HG03575 (cell line): ENCODE data around the gene SLC10A7.
"Not testable (repeated sequence)": the region's sequence is repeated elsewhere in the genome, so short reads cannot be mapped to it uniquely, and the experiment has no call there.

Experiments used
- ATAC-seq: cut with Tn5 transposase; IDR thresholded peaks from one replicate; pipeline ENCODE4 v1.9.1; 2021; ENCODE audit not compliant: unreplicated experiment, insufficient number of reproducible peaks, low FRiP score; ENCODE audit errors: extremely low read depth

Gene SLC10A7

DNA sequence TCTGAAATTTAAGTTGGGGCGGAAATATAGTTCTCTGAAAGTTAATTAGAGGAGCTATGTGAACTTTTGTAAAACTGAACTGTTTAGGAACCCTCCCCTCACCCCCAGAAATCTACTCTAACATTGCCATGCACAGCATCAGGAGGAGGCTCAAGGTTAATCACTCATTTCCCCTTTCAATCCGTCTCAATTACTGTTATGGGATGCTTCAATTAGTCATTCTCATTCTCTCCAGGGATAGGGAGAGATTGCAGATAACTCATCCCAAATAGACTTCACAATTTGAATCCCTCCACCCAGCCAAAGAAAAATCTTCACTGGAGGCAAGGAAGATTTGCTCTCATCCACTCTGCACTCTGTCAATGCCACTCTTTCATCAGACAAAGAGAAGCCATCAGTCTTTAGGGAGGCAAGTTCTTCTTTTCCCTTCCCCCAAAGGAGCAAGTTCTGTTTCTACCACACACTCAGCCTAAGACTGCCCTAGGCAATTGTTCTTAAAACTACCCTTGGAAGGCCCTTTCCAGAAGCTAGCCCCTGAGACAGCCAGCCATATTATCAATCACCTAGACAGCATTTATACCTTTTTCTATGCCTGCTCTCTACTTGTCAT, 140.4 kb downstream of the SLC10A7 start:
- ATAC-seq = no peak

DNA sequence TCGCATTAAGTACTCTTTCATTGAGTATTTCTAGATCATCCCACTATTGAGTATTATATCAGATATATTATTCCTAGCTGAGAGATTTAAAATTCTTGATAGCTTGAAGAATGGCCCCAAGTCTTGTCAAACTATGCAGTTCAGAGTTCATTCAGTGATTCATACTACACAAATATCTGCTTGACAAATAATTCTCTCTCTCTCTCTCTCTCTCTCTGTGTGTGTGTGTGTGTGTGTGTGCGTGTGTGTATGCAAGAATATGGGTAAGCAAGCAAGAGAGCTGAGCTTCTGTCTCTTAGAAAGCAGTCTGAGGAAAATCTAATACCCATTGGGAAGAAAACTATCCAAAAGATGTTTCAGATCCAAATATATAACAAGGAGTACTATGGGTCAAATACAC, 142.0 kb downstream of the SLC10A7 start:
- ATAC-seq = no peak

DNA sequence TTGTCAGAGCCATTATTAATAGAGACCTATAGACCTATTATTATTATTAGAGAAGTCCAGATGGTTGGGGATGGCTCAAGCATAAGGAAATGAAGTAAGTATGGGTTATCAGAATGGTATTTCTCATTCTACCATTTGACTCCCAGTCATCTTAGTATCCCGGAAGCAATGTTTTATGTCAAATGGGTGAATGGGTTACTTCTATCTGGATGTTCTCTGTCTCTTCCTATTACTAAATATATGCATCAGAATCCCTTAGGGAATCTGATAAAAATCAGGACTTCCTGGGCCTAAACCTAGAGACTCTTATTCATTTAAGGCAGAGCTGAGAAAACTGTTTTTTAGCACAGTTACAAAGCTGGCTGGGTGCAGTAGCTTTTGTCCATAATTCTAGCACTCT, 149.9 kb downstream of the SLC10A7 start:
- no peak for ATAC-seq

DNA sequence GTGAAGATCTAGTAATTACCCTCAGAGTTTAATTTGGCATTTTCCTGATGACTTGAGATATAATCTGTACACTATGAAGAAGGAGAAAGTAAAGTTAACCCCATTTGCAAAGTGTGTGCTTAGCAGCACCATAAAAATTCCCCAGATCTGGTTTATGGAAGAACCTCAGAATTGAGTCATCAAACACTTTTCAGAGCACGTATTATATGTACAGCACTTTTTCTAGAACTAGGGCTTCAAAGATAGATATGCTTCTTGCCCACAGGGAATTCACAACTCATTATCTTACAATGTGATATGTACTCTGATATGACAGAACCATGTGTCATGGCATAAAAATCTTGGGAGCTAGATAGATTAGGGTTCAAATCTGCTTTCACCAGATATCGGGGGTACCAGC, 150.9 kb downstream of the SLC10A7 start:
- ATAC-seq = no peak

DNA sequence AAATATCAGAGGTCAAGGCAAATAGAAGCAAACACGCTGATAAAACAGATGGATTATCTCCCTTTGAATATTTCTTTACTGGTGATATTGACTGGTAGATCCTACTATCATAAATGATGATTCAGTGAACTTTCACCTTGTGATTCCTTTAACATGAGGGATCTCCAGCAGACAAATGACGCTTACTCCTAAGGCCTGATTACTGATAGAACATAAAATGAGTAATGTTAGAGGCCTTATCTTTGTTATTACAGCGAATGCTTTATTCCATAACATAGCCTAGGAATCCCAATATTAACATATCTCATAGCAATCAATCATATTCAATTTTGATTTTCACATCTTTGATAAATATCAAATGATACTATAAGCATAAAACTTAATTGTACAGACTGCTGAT, 152.3 kb downstream of the SLC10A7 start:
- no peak for ATAC-seq

DNA sequence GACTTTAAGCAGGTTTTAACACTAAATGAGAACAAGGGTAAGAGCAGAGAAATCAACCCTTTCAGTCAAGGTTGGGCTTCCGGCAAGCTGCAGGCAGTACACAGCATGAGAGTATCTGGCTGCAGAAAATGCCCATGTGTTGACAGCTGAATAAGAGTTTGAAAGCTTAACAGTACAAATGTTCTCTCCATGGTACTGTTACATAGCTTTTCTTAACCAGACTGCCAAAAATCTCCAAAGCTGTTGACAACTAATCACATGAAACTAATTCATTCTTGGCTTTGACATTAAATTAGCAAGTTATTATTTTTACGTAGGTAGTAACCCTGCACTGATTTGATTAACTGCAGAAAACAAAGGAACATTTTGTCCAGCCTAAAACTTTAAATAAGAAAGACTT, 153.5 kb downstream of the SLC10A7 start:
- ATAC-seq = no peak

DNA sequence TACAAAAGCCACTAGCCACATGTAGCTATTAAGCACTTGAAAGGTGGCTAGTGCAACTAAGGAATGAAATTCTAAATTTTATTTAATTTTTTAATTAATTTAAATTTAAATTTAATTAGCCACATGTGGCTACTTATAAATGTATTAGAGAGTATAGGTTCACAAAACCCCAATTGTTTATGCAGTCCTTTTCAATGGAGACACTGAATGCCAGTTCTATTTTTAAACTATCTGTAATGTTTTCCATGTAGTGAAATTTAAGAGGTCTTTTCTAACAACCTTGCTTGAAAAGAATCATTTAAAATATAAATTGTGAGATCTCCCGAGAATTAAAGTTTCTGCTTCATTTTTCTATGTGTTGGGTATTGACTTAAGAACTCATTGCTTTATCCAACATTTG, 154.4 kb downstream of the SLC10A7 start:
- no peak for ATAC-seq

DNA sequence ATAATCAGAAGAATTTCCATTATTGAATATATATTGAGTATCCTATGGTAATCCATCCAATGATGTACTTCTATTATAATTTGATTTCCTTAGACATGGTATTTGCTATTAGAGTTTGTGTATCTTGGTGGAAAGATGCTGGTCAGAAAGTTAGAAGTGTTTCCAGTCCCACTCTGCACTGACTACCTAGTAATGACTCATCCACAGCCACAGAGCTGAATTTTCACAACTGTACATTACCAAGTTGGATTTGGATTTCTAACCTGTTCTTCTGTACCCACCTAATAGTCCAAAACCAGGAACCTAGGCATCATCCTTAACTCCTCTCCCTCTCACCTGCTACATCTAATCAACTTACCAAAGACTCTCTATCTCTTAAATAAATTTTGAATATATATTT, 162.0 kb downstream of the SLC10A7 start:
- ATAC-seq = no peak

DNA sequence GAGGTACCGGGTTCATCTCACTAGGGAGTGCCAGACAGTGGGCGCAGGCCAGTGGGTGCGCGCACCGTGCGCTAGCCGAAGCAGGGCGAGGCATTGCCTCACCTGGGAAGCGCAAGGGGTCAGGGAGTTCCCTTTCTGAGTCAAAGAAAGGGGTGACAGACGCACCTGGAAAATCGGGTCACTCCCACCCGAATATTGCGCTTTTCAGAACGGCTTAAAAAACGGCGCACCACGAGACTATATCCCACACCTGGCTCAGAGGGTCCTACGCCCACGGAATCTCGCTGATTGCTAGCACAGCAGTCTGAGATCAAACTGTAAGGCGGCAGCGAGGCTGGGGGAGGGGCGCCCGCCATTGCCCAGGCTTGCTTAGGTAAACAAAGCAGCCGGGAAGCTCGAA, 171.6 kb downstream of the SLC10A7 start:
- not testable (repeated sequence) for ATAC-seq

DNA sequence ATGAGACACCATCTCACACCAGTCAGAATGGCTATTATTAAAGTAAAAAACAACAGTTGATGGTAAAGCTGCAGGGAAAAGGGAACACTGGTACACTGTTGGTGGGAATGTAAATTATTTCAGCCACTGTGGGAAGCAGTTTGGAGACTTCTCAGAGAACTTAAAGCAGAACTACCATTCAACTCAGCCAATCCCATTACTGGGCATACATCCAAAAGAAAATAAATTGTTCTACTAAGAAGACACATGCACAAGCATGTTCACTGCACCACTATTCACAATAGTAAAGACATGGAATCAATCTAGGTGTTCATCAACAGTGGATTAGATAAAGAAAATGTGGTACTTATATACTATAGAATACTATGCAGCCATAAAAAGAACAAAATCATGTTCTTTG, 172.4 kb downstream of the SLC10A7 start:
- ATAC-seq = no peak

DNA sequence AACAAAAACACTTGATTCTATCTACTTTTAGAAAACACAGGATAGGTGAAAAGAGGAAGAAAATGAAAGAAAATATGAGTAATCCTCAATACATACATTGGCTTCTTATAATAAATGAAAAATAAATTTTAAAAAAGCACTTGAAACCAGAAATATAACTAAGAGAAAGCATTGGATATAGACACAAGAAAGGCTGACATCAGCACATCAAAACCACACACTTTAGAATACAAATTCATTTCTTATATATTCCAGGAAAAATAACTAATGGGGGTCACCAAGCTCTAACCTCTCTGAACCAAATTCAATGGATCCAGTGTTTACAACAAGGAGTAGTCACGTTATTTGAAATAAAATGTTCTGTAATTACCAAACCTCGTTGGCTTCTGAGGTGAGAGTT, 173.9 kb downstream of the SLC10A7 start:
- ATAC-seq = no peak

DNA sequence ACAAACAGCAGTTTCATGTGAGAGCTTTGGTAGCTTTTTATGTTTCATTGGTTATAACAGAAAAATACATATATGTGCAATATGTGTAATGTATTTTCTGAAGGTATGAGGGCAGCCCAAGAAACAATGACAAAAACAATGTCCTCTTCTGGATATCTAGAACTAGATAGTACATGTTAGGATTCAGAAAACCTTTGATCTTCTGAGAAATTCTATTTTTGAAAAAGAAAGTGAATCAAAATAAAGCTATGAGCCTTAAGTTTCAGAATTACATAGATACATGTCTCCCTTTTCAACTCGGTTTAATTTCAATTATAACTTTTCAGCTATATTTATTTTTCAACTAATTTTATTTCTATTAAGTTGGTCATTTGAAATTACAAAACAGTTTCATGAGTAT, 175.5 kb downstream of the SLC10A7 start:
- ATAC-seq = peak; percentile 31

DNA sequence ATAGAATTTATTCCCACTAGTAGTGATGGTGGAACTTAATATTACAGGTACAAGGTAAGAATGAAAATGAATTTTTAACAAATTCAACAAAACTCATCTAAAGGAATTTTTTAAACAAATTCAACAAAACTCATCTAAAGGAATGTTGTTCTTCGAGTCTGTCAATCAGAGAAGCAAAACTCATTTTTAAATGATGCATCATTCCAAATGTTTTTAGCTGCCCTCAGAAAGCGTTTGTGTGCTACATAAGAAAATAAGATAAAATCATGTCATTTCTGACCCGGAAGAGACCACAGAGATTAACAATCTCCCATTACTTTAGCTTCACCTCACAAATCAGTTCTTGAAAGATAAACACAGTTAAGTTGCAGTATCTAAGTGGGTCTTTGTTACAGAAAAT, 178.0 kb downstream of the SLC10A7 start:
- no peak for ATAC-seq

DNA sequence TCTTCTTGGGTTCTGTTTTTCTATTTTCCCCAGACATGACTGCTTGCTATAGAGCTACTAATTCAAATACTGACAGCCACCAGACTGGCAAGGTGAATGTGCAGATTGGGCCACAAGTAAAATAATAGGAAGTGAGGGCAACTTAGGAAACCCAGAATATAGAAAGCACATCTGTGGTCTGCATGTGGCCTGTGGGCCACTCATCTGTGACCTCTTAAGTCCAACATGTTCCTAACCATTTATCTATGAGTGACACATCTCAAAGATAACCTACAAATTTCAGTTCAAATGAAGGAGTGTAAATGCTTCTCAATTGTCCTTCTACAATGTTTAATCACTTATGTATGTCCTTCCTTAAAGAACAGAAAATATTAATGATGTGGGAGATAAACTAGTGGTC, 178.5 kb downstream of the SLC10A7 start:
- peak; percentile 66 for ATAC-seq

DNA sequence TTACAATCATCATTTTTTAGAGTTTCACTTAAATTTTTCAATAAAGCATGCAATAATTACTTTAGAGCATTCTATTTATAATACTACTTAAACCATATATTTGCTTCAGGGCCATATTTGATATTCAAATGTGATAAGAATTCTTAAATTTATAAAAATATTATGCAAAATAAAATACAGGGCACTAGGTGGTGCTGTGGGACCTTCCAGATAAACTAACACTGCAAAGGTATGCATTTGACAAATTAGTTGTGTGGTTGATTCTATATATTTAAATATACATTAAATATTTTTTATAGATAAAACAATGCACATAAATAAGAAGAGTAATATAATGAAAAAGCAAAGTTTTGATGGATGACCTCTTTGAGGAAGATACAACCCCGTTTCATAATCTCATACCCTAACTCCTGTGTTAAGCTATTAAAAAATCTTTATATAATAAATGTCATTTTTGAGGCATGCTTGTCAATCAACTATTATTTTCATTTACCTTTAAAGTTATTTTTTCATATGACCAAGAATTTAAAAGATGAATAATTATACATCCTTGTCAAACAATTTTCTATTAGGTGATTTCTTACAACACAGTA, 179.0 kb downstream of the SLC10A7 start:
- ATAC-seq = no peak

DNA sequence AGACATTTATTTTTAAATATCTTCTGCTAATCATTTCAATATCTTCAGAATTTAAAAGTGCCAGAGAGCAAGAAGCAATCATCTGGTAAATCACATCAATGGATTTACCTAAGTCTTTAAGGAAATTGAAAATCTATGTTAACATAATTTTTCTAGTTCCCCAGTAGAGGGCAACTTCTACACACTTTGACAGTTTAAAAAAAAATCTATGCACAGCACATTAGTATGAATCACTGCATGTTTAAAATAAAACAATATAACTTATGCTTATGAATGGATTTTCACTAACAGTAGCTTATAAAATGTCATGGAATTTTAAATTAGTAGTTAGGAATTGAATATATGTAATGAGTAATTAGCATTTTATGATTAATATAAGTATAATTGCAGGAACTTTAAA, 180.9 kb downstream of the SLC10A7 start:
- no peak for ATAC-seq

DNA sequence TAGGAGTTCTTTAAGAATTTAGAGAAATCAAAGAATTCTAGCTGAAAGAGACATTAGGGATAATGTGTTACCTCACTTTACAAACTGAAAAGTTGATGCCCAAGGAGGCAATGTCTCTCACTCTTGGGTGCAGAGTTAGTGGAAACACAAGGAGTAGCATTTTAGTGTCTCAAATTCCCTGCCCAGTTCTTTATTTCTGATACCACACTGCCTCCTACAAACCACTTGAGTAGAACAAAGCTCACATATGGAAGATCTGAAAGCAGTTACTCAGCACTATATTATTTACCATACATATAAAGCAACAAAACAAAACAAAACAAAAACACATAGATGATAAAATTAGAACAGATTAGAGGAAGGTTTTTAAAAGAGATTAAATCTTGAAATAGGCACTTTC, 183.2 kb downstream of the SLC10A7 start:
- ATAC-seq = no peak

DNA sequence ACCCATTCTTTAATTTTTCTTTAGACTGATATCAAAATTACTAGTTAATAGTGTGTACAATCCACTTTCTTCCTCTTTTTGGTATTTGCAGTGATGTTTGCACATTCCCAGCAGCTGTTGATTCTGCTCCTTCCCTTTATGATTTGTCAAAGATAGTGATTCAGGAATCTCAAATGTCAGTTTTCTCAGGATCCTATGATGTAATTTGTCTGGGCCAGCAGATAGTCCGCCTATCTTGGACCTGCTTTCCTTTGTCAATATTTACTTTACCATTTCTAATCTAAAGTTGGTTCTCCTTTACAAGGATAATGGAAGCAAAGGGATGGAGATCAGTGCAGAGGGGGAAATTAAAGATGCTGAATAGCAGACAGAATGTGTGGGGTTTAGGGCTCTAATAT, 185.3 kb downstream of the SLC10A7 start:
- ATAC-seq = no peak

DNA sequence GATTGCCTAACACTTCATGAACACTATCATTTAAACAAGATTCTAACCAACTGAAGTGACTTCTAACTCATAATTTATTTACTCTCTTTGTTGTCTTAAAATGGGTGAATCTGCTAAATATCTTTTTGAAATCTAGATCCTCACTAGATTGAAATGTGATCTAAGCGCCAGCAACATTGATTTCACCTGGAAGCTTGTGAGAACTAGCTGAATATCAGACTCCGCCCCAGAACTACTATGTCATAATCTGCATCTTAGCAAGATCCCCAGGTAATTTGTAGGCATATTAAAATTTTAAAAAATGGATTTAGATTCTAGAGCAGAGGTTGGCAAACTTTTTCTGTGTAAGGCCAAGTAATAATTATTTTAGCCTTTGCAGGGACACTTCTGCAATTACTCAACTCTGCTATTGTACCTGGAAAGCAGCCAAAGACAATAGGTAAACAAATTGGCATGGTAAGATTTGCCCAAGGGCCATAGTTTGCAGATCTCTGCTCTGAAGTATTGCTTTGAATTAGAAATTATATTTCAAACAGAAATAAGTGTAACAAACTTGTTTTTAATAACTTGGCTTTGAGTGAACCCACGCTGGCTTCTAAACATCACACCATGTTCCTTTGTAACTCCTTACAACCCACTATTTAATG, 185.9 kb downstream of the SLC10A7 start:
- ATAC-seq = no peak

DNA sequence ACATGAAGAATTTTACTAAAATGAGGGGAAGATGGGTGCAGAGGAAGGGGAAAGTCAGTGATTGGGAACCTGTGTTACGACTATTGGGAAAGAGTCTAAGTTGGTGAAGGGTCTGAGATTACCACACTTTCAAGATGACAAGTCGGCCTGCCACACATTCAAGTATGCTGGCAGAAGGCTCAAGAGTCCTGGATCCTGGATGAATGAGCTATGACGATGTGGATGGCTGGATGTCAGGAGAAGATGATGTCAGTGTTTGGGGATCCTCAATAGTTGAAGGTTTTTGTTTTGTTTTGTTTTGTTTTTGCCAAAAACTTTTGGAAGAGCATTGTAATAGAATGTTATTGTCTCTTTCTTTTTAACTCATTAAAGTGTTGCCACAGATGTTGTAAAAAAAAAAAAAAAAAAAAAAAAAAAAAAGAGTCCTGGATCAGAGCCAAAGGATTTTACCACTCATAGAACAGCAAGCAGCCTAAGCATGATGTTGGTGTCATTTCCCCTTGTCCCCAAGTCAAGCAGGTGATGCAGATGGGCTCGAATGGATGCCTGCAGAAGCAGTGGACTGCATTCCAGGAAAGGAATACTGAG, 186.8 kb downstream of the SLC10A7 start:
- ATAC-seq = no peak
